CD14-positive monocyte (primary cell): Measurements from ENCODE around the gene CD247. TPM values are rescaled to one million over a fixed set of nuclear protein-coding genes. Genes with fewer than 3 reads are reported as not detected.

Source experiments
- DNase-seq, 3 donors: peaks; one replicate each; pipeline ENCODE4 v3.0.0-alpha.2; 2011 to 2022
- H2AFZ ChIP-seq: 2 replicates; pipeline ENCODE4 v1.6.0; 2012; ENCODE audit warnings: mild to moderate bottlenecking, low read depth, low read length, inconsistent platforms; ENCODE audit not compliant: insufficient read depth, poor library complexity, severe bottlenecking
- H3K27ac ChIP-seq, 2 donors: 1 replicate in 1 of 2; 2 replicates in 1 of 2; pipeline ENCODE4 v1.5.1; 2012 to 2013; ENCODE audit warnings: low read length in 2 of 2, control low read depth in 1 of 2, inconsistent platforms in 1 of 2, low read depth in 1 of 2, mild to moderate bottlenecking in 1 of 2
- H3K27me3 ChIP-seq, 2 donors: one replicate each; pipeline versions ENCODE4 v1.6.0 to v1.6.1; 2011 to 2013; ENCODE audit warnings: low read length in 2 of 2; ENCODE audit not compliant: control insufficient read depth in 2 of 2, insufficient read depth in 2 of 2
- H3K36me3 ChIP-seq, 2 donors: replicated peaks in 1 of 2; 1 replicate in 1 of 2; 2 replicates in 1 of 2; pipeline versions ENCODE4 v1.5.1 to v1.6.1; 2012 to 2013; ENCODE audit warnings: low read length in 2 of 2, control low read depth in 1 of 2, inconsistent platforms in 1 of 2, mild to moderate bottlenecking in 1 of 2; ENCODE audit not compliant: insufficient read depth in 2 of 2, control insufficient read depth in 1 of 2
- H3K4me1 ChIP-seq, 2 donors: 1 replicate in 1 of 2; 2 replicates in 1 of 2; pipeline versions ENCODE4 v1.5.1 to v1.6.1; 2012 to 2013; ENCODE audit warnings: low read length in 2 of 2, control low read depth in 1 of 2, inconsistent platforms in 1 of 2, mild to moderate bottlenecking in 1 of 2, moderate library complexity in 1 of 2; ENCODE audit not compliant: insufficient read depth in 2 of 2, control insufficient read depth in 1 of 2
- H3K4me2 ChIP-seq: replicated peaks from 2 replicates; pipeline ENCODE3; 2012; ENCODE audit warnings: low read length, moderate library complexity, mild to moderate bottlenecking; ENCODE audit not compliant: poor library complexity, severe bottlenecking; ENCODE audit errors: extremely low read depth
- H3K4me3 ChIP-seq, 3 experiments: fragments of 200-600 bp in 1 of 3; sonication (generic) in 1 of 3; replicated peaks in 1 of 3; 1 replicate in 2 of 3; 2 replicates in 1 of 3; pipeline ENCODE4 v1.5.1; 2011 to 2013; ENCODE audit warnings: low read length in 3 of 3, mild to moderate bottlenecking in 3 of 3, control low read depth in 2 of 3, low read depth in 2 of 3, inconsistent platforms in 1 of 3, moderate library complexity in 1 of 3
- H3K79me2 ChIP-seq: 2 replicates; pipeline ENCODE4 v1.6.0; 2012; ENCODE audit warnings: mild to moderate bottlenecking, control low read depth, inconsistent platforms, low read length, moderate library complexity; ENCODE audit not compliant: insufficient read depth
- H3K9ac ChIP-seq: 2 replicates; pipeline ENCODE4 v1.6.0; 2017; ENCODE audit warnings: low read length, mild to moderate bottlenecking; ENCODE audit not compliant: insufficient read depth, poor library complexity, severe bottlenecking
- H3K9me3 ChIP-seq, 2 donors: replicated peaks in 1 of 2; 1 replicate in 1 of 2; 2 replicates in 1 of 2; pipeline versions ENCODE4 v1.5.1 to v1.6.1; 2012 to 2013; ENCODE audit warnings: low read length in 2 of 2, control low read depth in 1 of 2; ENCODE audit not compliant: control insufficient read depth in 1 of 2, insufficient read depth in 1 of 2
- H4K20me1 ChIP-seq: 2 replicates; pipeline ENCODE4 v1.6.0; 2012; ENCODE audit warnings: mild to moderate bottlenecking, low read length, control low read depth, moderate library complexity; ENCODE audit not compliant: insufficient read depth
- H3K27ac Mint-ChIP-seq, 7 donors: one replicate each; pipeline ENCODE4 v1.8.0; 2020; ENCODE audit warnings: mild to moderate bottlenecking in 7 of 7, mixed read lengths in 7 of 7, moderate library complexity in 6 of 7, inconsistent platforms in 2 of 7
- H3K27me3 Mint-ChIP-seq, 3 donors: one replicate each; pipeline ENCODE4 v1.8.0; 2021 to 2022; ENCODE audit warnings: low read depth in 3 of 3, mild to moderate bottlenecking in 3 of 3, mixed read lengths in 3 of 3, moderate library complexity in 3 of 3, inconsistent platforms in 1 of 3
- H3K36me3 Mint-ChIP-seq, 2 donors: one replicate each; pipeline ENCODE4 v1.8.0; 2020; ENCODE audit warnings: mixed read lengths in 2 of 2, inconsistent platforms in 1 of 2, mild to moderate bottlenecking in 1 of 2
- H3K4me1 Mint-ChIP-seq: one replicate; pipeline ENCODE4 v1.8.0; 2020; ENCODE audit warnings: mild to moderate bottlenecking, mixed read lengths
- H3K4me3 Mint-ChIP-seq, 2 donors: one replicate each; pipeline ENCODE4 v1.8.0; 2020; ENCODE audit warnings: mild to moderate bottlenecking in 2 of 2, mixed read lengths in 2 of 2, moderate library complexity in 1 of 2
- H3K9me3 Mint-ChIP-seq, 7 donors: one replicate each; pipeline ENCODE4 v1.8.0; 2020 to 2022; ENCODE audit warnings: mixed read lengths in 7 of 7, mild to moderate bottlenecking in 6 of 7, moderate library complexity in 6 of 7, inconsistent platforms in 2 of 7
- WGBS: methylation state at CpG from one replicate; pipeline ENCODE4 v1.1.5; 2013; ENCODE audit warnings: missing lambda C conversion rate; ENCODE audit not compliant: insufficient coverage; 5-methylcytosine and 5-hydroxymethylcytosine counted together
- intact Hi-C, 2 donors: fragments of 100-400 bp; cut with micrococcal nuclease; formaldehyde crosslinking; loops; one replicate each; pipeline versions ENCODE4 v1.15.0 to v1.15.1; 2023
- polyA plus RNA-seq, 3 donors: library from polyadenylated mRNA; depleted of rRNA in 1 of 3; unstranded in 2 of 3; stranded (reverse) in 1 of 3; fragments of 300-500 nt in 2 of 3; fragments of >200 nt in 1 of 3; fragmentation: Illumina TruSeq in 2 of 3; gene quantifications; 1 replicate in 2 of 3; 2 replicates in 1 of 3; pipeline ENCODE4 v1.2.3, GENCODE V29; 2012 to 2021
- TF ChIP-seq, protein P1 (sequence below): fragments of 200-600 bp; IDR thresholded peaks from one replicate; pipeline ENCODE4 v1.8.0; 2022; ENCODE audit warnings: antibody characterized with exemption, mild to moderate bottlenecking

CD247 gene
- polyA plus RNA-seq, 3 donors = 0.29 to 1.8 (median 1.6) TPM

DNA sequence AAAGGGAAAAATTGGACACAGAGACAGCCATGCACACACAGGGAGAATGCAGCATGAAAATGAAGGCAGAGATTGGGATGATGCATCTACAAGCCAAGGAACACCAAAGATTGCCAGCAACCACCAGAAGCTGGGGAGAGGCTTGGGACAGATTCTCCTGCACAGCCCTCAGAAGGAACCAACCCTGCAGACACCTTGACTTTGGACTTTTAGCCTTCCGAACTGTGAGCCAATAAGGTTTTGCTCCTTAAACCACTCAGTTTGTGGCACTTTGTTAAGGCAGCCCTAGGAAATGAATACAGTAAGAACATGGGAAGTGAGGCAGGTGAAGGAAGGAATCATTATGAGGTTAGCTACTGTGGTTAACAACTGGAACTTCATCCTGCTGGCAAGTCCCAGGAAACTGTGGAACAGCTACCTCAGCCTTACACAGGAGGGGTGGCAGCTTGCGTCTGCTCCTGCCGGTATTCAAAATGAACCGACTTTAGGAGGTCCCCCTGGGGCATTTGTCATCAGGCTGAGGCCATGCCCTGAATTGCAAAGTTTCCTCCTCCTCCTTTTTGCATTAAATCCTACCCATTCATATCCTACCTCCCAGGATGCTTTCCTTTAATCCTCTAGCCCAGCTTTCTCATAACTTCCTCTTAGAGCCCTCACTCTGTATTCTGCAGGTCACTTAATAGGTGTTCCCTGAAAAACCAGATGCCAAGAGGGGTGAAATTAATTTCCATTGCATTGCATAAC lies 15.4 kb downstream of the CD247 start:
- peaks cover 3 to 6% (median 4%) of the 10 kb centered on the region in 3 donors for H3K27me3 Mint-ChIP-seq
- TF ChIP-seq, protein P1, sequence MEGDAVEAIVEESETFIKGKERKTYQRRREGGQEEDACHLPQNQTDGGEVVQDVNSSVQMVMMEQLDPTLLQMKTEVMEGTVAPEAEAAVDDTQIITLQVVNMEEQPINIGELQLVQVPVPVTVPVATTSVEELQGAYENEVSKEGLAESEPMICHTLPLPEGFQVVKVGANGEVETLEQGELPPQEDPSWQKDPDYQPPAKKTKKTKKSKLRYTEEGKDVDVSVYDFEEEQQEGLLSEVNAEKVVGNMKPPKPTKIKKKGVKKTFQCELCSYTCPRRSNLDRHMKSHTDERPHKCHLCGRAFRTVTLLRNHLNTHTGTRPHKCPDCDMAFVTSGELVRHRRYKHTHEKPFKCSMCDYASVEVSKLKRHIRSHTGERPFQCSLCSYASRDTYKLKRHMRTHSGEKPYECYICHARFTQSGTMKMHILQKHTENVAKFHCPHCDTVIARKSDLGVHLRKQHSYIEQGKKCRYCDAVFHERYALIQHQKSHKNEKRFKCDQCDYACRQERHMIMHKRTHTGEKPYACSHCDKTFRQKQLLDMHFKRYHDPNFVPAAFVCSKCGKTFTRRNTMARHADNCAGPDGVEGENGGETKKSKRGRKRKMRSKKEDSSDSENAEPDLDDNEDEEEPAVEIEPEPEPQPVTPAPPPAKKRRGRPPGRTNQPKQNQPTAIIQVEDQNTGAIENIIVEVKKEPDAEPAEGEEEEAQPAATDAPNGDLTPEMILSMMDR = no peak
- Histone ChIP-seq H3K9me3 (no peaks in the 10 kb centered on the region), H3K9ac (no peak overlapping the region), H3K27ac (no peak overlapping the region), H3K27me3 (no peaks in the 10 kb centered on the region), H3K36me3 (no peaks in the 10 kb centered on the region), H3K4me2 (no peak overlapping the region), H2AFZ (no peak overlapping the region), H3K4me3 (no peak overlapping the region), H4K20me1 (no peaks in the 10 kb centered on the region), H3K79me2 (no peaks in the 10 kb centered on the region), H3K4me1 (no peaks in the 10 kb centered on the region)
- H3K36me3 Mint-ChIP-seq = no peaks in the 10 kb centered on the region
- 69% methylated on average over 4 of the region's 4 CpGs for WGBS
- H3K4me3 Mint-ChIP-seq = no peak overlapping the region
- no peak for DNase-seq
- no peak overlapping the region for H3K27ac Mint-ChIP-seq
- intact Hi-C loops = no loop called here
- H3K9me3 Mint-ChIP-seq = no peaks in the 10 kb centered on the region
- H3K4me1 Mint-ChIP-seq = peaks cover 6% of the 10 kb centered on the region

DNA sequence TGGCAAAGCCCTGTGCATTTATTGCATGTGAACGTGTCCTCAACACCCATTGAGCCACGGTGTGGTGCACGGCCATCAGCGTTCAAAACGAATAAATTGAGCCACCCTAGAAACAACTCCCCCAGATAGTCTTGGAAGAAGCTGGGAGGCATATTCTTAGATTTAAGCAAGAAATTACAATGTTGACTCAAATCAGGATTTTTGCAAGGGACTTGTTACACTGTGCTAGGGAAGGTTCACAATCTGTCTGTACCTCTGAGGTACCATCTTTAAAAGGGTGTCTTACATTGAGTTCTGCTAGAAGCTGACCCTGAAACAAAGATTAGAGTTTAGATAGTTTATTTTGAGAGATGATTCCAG lies 16.2 kb downstream of the CD247 start:
- WGBS = no CpG with 5 or more reads among the region's 5 CpGs
- no peaks in the 10 kb centered on the region for H3K4me1 ChIP-seq
- DNase-seq = no peak

More for the DNA sequence above, 16.2 kb downstream of the CD247 start:
- no peaks in the 10 kb centered on the region for H4K20me1 ChIP-seq
- H3K4me3 ChIP-seq = no peak overlapping the region
- H3K4me3 Mint-ChIP-seq = no peak overlapping the region
- H3K27me3 ChIP-seq = no peaks in the 10 kb centered on the region
- no peak overlapping the region for H2AFZ ChIP-seq
- H3K4me2 ChIP-seq = no peak overlapping the region
- H3K36me3 ChIP-seq = no peaks in the 10 kb centered on the region
- no peaks in the 10 kb centered on the region for H3K36me3 Mint-ChIP-seq
- intact Hi-C loops = no loop called here
- H3K9ac ChIP-seq = no peak overlapping the region
- H3K4me1 Mint-ChIP-seq = peaks cover 6% of the 10 kb centered on the region
- H3K9me3 ChIP-seq = no peaks in the 10 kb centered on the region
- H3K79me2 ChIP-seq = no peaks in the 10 kb centered on the region
- H3K27me3 Mint-ChIP-seq = peaks cover 3 to 6% (median 4%) of the 10 kb centered on the region in 3 donors
- no peak overlapping the region for H3K27ac Mint-ChIP-seq
- no peaks in the 10 kb centered on the region for H3K9me3 Mint-ChIP-seq
- H3K27ac ChIP-seq = no peak overlapping the region
- TF ChIP-seq, protein P1 = no peak
